Transverse colon (tissue), 4 donors: Measurements from ENCODE around the gene KIF16B. TPM values are rescaled to one million over a fixed set of nuclear protein-coding genes. Genes with fewer than 3 reads are reported as not detected.

Experiments
- DNase-seq: peaks from one replicate; pipeline ENCODE4 v3.0.0-alpha.2; 2019
- H3K27ac ChIP-seq, 4 donors: fragments of 200-600 bp; sonication (generic); 2 replicates each; pipeline ENCODE4 v1.5.1; 2016 to 2018; ENCODE audit warnings: inconsistent platforms in 4 of 4
- H3K27me3 ChIP-seq: fragments of 200-600 bp; sonication (generic); 2 replicates; pipeline ENCODE4 v1.5.1; 2017; ENCODE audit warnings: inconsistent platforms
- H3K36me3 ChIP-seq, 4 donors: fragments of 200-600 bp; sonication (generic); 2 replicates each; pipeline ENCODE4 v1.5.1; 2017 to 2019; ENCODE audit warnings: inconsistent platforms in 4 of 4
- H3K4me1 ChIP-seq, 4 donors: fragments of 200-600 bp; sonication (generic); 2 replicates each; pipeline ENCODE4 v1.5.1; 2017 to 2020; ENCODE audit warnings: inconsistent platforms in 4 of 4
- H3K4me3 ChIP-seq, 4 donors: fragments of 200-600 bp; sonication (generic); 1 replicate in 1 of 4; 2 replicates in 3 of 4; pipeline versions ENCODE4 v1.5.1 to v1.6.1; 2017 to 2019; ENCODE audit warnings: inconsistent platforms in 4 of 4
- H3K9me3 ChIP-seq, 2 donors: fragments of 200-600 bp; sonication (generic); 2 replicates each; pipeline ENCODE4 v1.5.1; 2017 to 2019; ENCODE audit warnings: inconsistent platforms in 2 of 2
- CTCF ChIP-seq, 5 experiments: fragments of 200-600 bp in 3 of 5; fragments of 450-650 bp in 2 of 5; sonication (generic) in 3 of 5; IDR thresholded peaks; 1 replicate in 2 of 5; 2 replicates in 3 of 5; pipeline ENCODE4 v1.5.1; 2016 to 2017; ENCODE audit warnings: antibody characterized with exemption in 5 of 5, inconsistent platforms in 3 of 5, mild to moderate bottlenecking in 2 of 5, moderate library complexity in 1 of 5
- EP300 ChIP-seq: sonication (generic); formaldehyde crosslinking; IDR thresholded peaks from one replicate; pipeline ENCODE4 v1.6.1; 2017; ENCODE audit warnings: antibody characterized with exemption, low read depth
- POLR2A ChIP-seq: fragments of 450-650 bp; IDR thresholded peaks from one replicate; pipeline ENCODE4 v1.6.1; 2016; ENCODE audit warnings: antibody characterized with exemption, mild to moderate bottlenecking, moderate library complexity
- POLR2AphosphoS5 ChIP-seq, 3 donors: sonication (generic); formaldehyde crosslinking; IDR thresholded peaks; one replicate each; pipeline ENCODE4 v1.6.1; 2016; ENCODE audit warnings: antibody characterized with exemption in 3 of 3
- WGBS, 2 donors: methylation state at CpG; one replicate each; pipeline ENCODE4 v1.1.5; 2018; ENCODE audit warnings: low coverage in 1 of 2; 5-methylcytosine and 5-hydroxymethylcytosine counted together
- in situ Hi-C, 4 donors: fragments of 200-750 bp; cut with MboI; loops; one replicate each; pipeline versions ENCODE4 v1.15.0 to v1.15.1; 2017; ENCODE audit warnings: low sequenced_read_pairs in 3 of 4, low pct_ligation_motif_present in 1 of 4, low pct_unique_long_range_greater_than_20kb in 1 of 4
- intact Hi-C: fragments of 100-400 bp; cut with DNase I; formaldehyde crosslinking; loops from one replicate; pipeline ENCODE4 v1.15.1; 2023; ENCODE audit warnings: low total_unique reads
- total RNA-seq, 4 donors: library from RNA; depleted of rRNA; stranded (reverse); fragments of >200 nt; gene quantifications; one replicate each; pipeline ENCODE4 v1.1.0, GENCODE V29; 2016

KIF16B gene
- total RNA-seq, 4 donors from 2014 or later = 82.7 to 154 (median 90.1) TPM

GRCh38 chr20:16267526-16267925, 305.7 kb downstream of the KIF16B start:
- no peak for TF ChIP-seq POLR2A
- TF ChIP-seq EP300 = no peak
- no peak for TF ChIP-seq POLR2AphosphoS5 (IDR thresholded peaks at IDR 0.05)
- TF ChIP-seq CTCF (IDR thresholded peaks at IDR 0.05) = no peak
- Histone ChIP-seq H3K27ac (no peak overlapping the region), H3K36me3 (no peaks in the 10 kb centered on the region), H3K9me3 (no peaks in the 10 kb centered on the region), H3K4me1 (no peaks in the 10 kb centered on the region), H3K27me3 (no peaks in the 10 kb centered on the region), H3K4me3 (no peak overlapping the region)
- intact Hi-C loops = no loop called here
- 95% methylated on average over 4 of the region's 4 CpGs; no CpG with 5 or more reads in 1 of the 2 donors for WGBS, 2 donors
- DNase-seq = no peak
- in situ Hi-C loops = no loop called here

GRCh38 chr20:16265334-16265733, 307.9 kb downstream of the KIF16B start:
- H3K27ac ChIP-seq = no peak overlapping the region
- no peak for TF ChIP-seq POLR2A
- 86% methylated on average over 5 of the region's 5 CpGs; no CpG with 5 or more reads in 1 of the 2 donors for WGBS, 2 donors
- DNase-seq = no peak
- no peaks in the 10 kb centered on the region for H3K4me1 ChIP-seq
- no peaks in the 10 kb centered on the region for H3K36me3 ChIP-seq
- no peaks in the 10 kb centered on the region for H3K27me3 ChIP-seq
- no peak overlapping the region for H3K4me3 ChIP-seq
- no peaks in the 10 kb centered on the region for H3K9me3 ChIP-seq
- intact Hi-C loops = loop anchor here (1.0 kb wide), 1 partner anchor 25 kb away; no protein-coding TSS in a partner anchor
- in situ Hi-C loops = no loop called here

GRCh38 chr20:16263582-16263981, 309.7 kb downstream of the KIF16B start:
- no peak overlapping the region for H3K27ac ChIP-seq
- no peaks in the 10 kb centered on the region for H3K27me3 ChIP-seq
- no peak overlapping the region for H3K4me3 ChIP-seq
- no peaks in the 10 kb centered on the region for H3K36me3 ChIP-seq
- TF ChIP-seq POLR2A = no peak
- TF ChIP-seq EP300 = no peak
- no peak for TF ChIP-seq CTCF (IDR thresholded peaks at IDR 0.05)
- TF ChIP-seq POLR2AphosphoS5 (IDR thresholded peaks at IDR 0.05) = no peak
- no peaks in the 10 kb centered on the region for H3K4me1 ChIP-seq
- H3K9me3 ChIP-seq = no peaks in the 10 kb centered on the region
- WGBS, 2 donors = 61% methylated on average over 2 of the region's 2 CpGs; no CpG with 5 or more reads in 1 of the 2 donors
- DNase-seq = no peak
- in situ Hi-C loops (no loop called here), intact Hi-C loops (no loop called here)

GRCh38 chr20:16262594-16262993, 310.7 kb downstream of the KIF16B start:
- no peak overlapping the region for H3K4me3 ChIP-seq
- no peak overlapping the region for H3K27ac ChIP-seq
- no peak for DNase-seq
- no peaks in the 10 kb centered on the region for H3K36me3 ChIP-seq
- intact Hi-C loops (no loop called here), in situ Hi-C loops (no loop called here)
- no peaks in the 10 kb centered on the region for H3K9me3 ChIP-seq
- TF ChIP-seq CTCF (IDR thresholded peaks at IDR 0.05) = no peak
- no peak for TF ChIP-seq EP300
- TF ChIP-seq POLR2A = no peak
- no peak for TF ChIP-seq POLR2AphosphoS5 (IDR thresholded peaks at IDR 0.05)
- WGBS, 2 donors = 50 to 64% methylated on average over 3 to 5 of the region's 5 CpGs
- H3K27me3 ChIP-seq = no peaks in the 10 kb centered on the region
- no peaks in the 10 kb centered on the region for H3K4me1 ChIP-seq

GRCh38 chr20:16261733-16262273, 311.4 kb downstream of the KIF16B start:
- Histone ChIP-seq H3K4me3 (no peak overlapping the region), H3K4me1 (no peaks in the 10 kb centered on the region), H3K36me3 (no peaks in the 10 kb centered on the region), H3K27me3 (no peaks in the 10 kb centered on the region), H3K27ac (no peak overlapping the region), H3K9me3 (no peaks in the 10 kb centered on the region)
- 45 to 67% methylated on average over 1 to 2 of the region's 2 CpGs for WGBS, 2 donors
- no peak for TF ChIP-seq POLR2AphosphoS5 (IDR thresholded peaks at IDR 0.05)
- no peak for TF ChIP-seq CTCF (IDR thresholded peaks at IDR 0.05)
- no peak for TF ChIP-seq EP300
- TF ChIP-seq POLR2A = no peak
- in situ Hi-C loops = no loop called here
- DNase-seq = no peak
- intact Hi-C loops = no loop called here
